K562 (cell line): ENCODE data around the gene ADAT2. TPM values are rescaled to one million over a fixed set of nuclear protein-coding genes. Genes with fewer than 3 reads are reported as not detected.

Experiments used
- BCOR ChIP-seq: fragments of 450-650 bp; IDR thresholded peaks from 2 replicates; pipeline ENCODE4 v1.6.1; 2016
- DIDO1 ChIP-seq: fragments of 450-650 bp; IDR thresholded peaks from 2 replicates; pipeline ENCODE4 v1.6.1; 2016; ENCODE audit warnings: low read depth, missing biosample characterization, missing genetic modification characterization
- IRF9 ChIP-seq: fragments of 450-650 bp; IDR thresholded peaks from 2 replicates; pipeline ENCODE4 v1.6.1; 2016; ENCODE audit warnings: missing biosample characterization, missing genetic modification characterization
- MAFF ChIP-seq: IDR thresholded peaks from 2 replicates; pipeline ENCODE4 v1.6.1; 2012; ENCODE audit warnings: low read length, improper control_type of control experiment
- PHF20 ChIP-seq: fragments of 450-650 bp; IDR thresholded peaks from 2 replicates; pipeline ENCODE4 v1.6.1; 2018; ENCODE audit not compliant: partially characterized antibody
- SMARCA5 ChIP-seq: fragments of 450-650 bp; IDR thresholded peaks from 2 replicates; pipeline ENCODE4 v1.6.1; 2016
- TEAD1 ChIP-seq, 2 experiments: fragments of 450-650 bp in 1 of 2; sonication (generic) in 1 of 2; formaldehyde crosslinking; IDR thresholded peaks; 2 replicates each; pipeline versions ENCODE4 v1.4.0 to v1.8.0; 2020 to 2022; ENCODE audit warnings: mild to moderate bottlenecking in 2 of 2, missing genetic modification reagents in 1 of 2
- TRIM24 ChIP-seq, 2 experiments: fragments of 450-650 bp; IDR thresholded peaks; 2 replicates each; pipeline ENCODE4 v1.6.1; 2016
- USF2 ChIP-seq: sonication (generic); formaldehyde crosslinking; IDR thresholded peaks from 2 replicates; pipeline ENCODE4 v1.5.0; 2020; ENCODE audit warnings: missing genetic modification reagents
- ZC3H11A ChIP-seq: IDR thresholded peaks from 2 replicates; pipeline ENCODE4 v1.6.1; 2012; ENCODE audit warnings: low read depth, low read length, improper control_type of control experiment
- ZNF175 ChIP-seq: fragments of 200-800 bp; sonication (Bioruptor generic); IDR thresholded peaks from 2 replicates; pipeline ENCODE4 v1.6.1; 2016; ENCODE audit warnings: low read depth, mild to moderate bottlenecking, missing genetic modification characterization, missing compliant biosample characterization
- ZNF431 ChIP-seq: sonication (generic); formaldehyde crosslinking; IDR thresholded peaks from 2 replicates; pipeline ENCODE4 v1.8.0; 2022; ENCODE audit warnings: mild to moderate bottlenecking, missing genetic modification reagents
- ZNF584 ChIP-seq: fragments of 200-800 bp; sonication (Bioruptor generic); IDR thresholded peaks from 2 replicates; pipeline ENCODE4 v1.6.1; 2016; ENCODE audit warnings: low read depth, mild to moderate bottlenecking, missing genetic modification characterization, missing compliant biosample characterization
- ZNF586 ChIP-seq: fragments of 450-650 bp; formaldehyde crosslinking; conservative IDR thresholded peaks from 2 replicates; pipeline ENCODE4 v1.4.0; 2020; ENCODE audit warnings: mild to moderate bottlenecking, moderate library complexity
- polyA plus RNA-seq, 8 experiments: library from polyadenylated mRNA; depleted of rRNA in 4 of 8; stranded (reverse) in 5 of 8; unstranded in 3 of 8; fragments of >200 nt; fragmentation: Nextera tagmentation in 2 of 8; fragmentation: Illumina TruSeq in 1 of 8; extraction: Ambion mirVana in 2 of 8; extraction: Trizol in 1 of 8; gene quantifications; 2 replicates each; pipeline versions ENCODE4 v1.2.1 to v1.2.3, GENCODE V29; 2011 to 2014; ENCODE audit warnings: inconsistent platforms in 1 of 8, missing spikeins in 1 of 8
- total RNA-seq, 7 experiments: library from RNA; depleted of rRNA in 6 of 7; stranded (reverse); fragments of >200 nt in 6 of 7; fragmentation: Illumina TruSeq in 2 of 7; extraction: Trizol in 2 of 7; gene quantifications; 2 replicates each; pipeline versions ENCODE4 v1.2.1 to v1.2.3, GENCODE V29; 2011 to 2021; ENCODE audit warnings: low replicate concordance in 1 of 7
- TF ChIP-seq, protein P1 (sequence below): fragments of 450-650 bp; IDR thresholded peaks from 2 replicates; pipeline ENCODE4 v1.6.1; 2016; ENCODE audit warnings: low read depth
- TF ChIP-seq, protein P2 (sequence below): fragments of 450-650 bp; IDR thresholded peaks from 2 replicates; pipeline ENCODE4 v1.6.1; 2018; ENCODE audit warnings: mild to moderate bottlenecking, low read depth; ENCODE audit not compliant: partially characterized antibody
- TF ChIP-seq, protein P3 (sequence below): fragments of 450-650 bp; formaldehyde crosslinking; IDR thresholded peaks from 2 replicates; pipeline ENCODE4 v1.4.0; 2020; ENCODE audit warnings: mild to moderate bottlenecking, moderate library complexity

Gene ADAT2
- total and polyA plus RNA-seq, 9 of the 15 experiments (the other 6 are each of a cell fraction or from before 2014, with no cell fraction given): 13.0 to 62.5 (median 31.7) TPM

DNA sequence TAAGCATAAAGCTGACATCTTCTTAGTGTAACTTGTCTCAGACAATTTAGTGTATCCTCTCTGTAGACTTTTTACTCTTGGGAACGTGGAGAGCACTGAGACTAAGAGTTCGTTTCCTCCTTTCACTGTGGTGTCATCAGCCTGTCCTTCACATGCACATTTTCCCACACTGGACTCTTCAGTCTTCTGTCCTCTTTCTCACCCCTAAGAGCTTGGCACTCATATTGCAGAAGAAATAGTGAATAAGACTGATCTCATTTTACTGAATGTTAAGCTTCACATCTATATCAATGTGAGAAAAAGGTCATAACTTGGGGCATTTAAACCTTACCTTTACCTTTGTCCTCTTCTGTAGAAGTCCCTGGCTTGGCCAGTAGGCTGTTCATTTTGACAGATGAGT is 35.5 kb upstream of the ADAT2 start (continued):
- TF ChIP-seq, protein P1, sequence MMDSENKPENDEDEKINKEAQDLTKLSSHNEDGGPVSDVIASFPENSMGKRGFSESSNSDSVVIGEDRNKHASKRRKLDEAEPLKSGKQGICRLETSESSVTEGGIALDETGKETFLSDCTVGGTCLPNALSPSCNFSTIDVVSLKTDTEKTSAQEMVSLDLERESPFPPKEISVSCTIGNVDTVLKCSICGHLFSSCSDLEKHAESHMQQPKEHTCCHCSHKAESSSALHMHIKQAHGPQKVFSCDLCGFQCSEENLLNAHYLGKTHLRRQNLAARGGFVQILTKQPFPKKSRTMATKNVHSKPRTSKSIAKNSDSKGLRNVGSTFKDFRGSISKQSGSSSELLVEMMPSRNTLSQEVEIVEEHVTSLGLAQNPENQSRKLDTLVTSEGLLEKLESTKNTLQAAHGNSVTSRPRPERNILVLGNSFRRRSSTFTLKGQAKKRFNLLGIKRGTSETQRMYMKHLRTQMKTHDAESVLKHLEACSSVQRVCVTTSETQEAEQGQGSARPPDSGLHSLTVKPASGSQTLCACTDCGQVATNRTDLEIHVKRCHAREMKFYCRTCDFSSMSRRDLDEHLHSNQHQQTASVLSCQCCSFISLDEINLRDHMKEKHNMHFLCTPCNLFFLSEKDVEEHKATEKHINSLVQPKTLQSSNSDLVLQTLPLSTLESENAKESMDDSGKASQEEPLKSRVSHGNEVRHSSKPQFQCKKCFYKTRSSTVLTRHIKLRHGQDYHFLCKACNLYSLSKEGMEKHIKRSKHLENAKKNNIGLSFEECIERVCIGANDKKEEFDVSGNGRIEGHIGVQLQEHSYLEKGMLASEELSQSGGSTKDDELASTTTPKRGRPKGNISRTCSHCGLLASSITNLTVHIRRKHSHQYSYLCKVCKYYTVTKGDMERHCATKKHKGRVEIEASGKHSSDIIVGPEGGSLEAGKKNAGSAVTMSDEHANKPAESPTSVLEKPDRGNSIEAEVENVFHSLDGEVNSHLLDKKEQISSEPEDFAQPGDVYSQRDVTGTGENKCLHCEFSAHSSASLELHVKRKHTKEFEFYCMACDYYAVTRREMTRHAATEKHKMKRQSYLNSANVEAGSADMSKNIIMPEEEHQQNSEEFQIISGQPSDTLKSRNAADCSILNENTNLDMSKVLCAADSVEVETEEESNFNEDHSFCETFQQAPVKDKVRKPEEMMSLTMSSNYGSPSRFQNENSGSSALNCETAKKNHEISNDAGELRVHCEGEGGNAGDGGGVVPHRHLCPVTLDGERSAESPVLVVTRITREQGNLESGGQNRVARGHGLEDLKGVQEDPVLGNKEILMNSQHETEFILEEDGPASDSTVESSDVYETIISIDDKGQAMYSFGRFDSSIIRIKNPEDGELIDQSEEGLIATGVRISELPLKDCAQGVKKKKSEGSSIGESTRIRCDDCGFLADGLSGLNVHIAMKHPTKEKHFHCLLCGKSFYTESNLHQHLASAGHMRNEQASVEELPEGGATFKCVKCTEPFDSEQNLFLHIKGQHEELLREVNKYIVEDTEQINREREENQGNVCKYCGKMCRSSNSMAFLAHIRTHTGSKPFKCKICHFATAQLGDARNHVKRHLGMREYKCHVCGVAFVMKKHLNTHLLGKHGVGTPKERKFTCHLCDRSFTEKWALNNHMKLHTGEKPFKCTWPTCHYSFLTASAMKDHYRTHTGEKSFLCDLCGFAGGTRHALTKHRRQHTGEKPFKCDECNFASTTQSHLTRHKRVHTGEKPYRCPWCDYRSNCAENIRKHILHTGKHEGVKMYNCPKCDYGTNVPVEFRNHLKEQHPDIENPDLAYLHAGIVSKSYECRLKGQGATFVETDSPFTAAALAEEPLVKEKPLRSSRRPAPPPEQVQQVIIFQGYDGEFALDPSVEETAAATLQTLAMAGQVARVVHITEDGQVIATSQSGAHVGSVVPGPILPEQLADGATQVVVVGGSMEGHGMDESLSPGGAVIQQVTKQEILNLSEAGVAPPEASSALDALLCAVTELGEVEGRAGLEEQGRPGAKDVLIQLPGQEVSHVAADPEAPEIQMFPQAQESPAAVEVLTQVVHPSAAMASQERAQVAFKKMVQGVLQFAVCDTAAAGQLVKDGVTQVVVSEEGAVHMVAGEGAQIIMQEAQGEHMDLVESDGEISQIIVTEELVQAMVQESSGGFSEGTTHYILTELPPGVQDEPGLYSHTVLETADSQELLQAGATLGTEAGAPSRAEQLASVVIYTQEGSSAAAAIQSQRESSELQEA: no peak
- peak in 1 of 2 experiments; percentile 52; a peak in 2 of 4 replicates for TF ChIP-seq TRIM24 (IDR thresholded peaks at IDR 0.05)
- no peak for TF ChIP-seq IRF9 (tag)
- TF ChIP-seq ZNF431 (CRISPR knock-in tag): no peak
- no peak for TF ChIP-seq ZC3H11A
- TF ChIP-seq SMARCA5: no peak
- no peak for TF ChIP-seq BCOR
- no peak for TF ChIP-seq ZNF586 (CRISPR knock-in tag)
- no peak for TF ChIP-seq DIDO1 (tag)
- TF ChIP-seq ZNF175: peak; percentile 84
- no peak for TF ChIP-seq MAFF
- TF ChIP-seq, protein P2, sequence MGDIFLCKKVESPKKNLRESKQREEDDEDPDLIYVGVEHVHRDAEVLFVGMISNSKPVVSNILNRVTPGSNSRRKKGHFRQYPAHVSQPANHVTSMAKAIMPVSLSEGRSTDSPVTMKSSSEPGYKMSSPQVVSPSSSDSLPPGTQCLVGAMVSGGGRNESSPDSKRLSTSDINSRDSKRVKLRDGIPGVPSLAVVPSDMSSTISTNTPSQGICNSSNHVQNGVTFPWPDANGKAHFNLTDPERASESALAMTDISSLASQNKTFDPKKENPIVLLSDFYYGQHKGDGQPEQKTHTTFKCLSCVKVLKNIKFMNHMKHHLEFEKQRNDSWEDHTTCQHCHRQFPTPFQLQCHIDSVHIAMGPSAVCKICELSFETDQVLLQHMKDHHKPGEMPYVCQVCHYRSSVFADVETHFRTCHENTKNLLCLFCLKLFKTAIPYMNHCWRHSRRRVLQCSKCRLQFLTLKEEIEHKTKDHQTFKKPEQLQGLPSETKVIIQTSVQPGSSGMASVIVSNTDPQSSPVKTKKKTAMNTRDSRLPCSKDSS: no peak
- TF ChIP-seq, protein P3, sequence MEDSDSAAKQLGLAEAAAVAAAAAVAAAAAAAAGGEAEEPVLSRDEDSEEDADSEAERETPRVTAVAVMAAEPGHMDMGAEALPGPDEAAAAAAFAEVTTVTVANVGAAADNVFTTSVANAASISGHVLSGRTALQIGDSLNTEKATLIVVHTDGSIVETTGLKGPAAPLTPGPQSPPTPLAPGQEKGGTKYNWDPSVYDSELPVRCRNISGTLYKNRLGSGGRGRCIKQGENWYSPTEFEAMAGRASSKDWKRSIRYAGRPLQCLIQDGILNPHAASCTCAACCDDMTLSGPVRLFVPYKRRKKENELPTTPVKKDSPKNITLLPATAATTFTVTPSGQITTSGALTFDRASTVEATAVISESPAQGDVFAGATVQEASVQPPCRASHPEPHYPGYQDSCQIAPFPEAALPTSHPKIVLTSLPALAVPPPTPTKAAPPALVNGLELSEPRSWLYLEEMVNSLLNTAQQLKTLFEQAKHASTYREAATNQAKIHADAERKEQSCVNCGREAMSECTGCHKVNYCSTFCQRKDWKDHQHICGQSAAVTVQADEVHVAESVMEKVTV (CRISPR knock-in tag): no peak
- peak; percentile 49; the same call in 1 of the 2 replicates for TF ChIP-seq ZNF584 (CRISPR knock-in tag)
- TF ChIP-seq USF2: no peak
- TF ChIP-seq PHF20: no peak
- no peak for TF ChIP-seq TEAD1 (CRISPR knock-in tag; IDR thresholded peaks at IDR 0.05)
